Mesenchymal stem cell (in vitro differentiated cells and primary cell): ENCODE data around the gene NTRK2.

Experiments used
- DNase-seq: peaks from one replicate; pipeline ENCODE4 v3.0.0-alpha.2; 2013
- H2AFZ ChIP-seq: one replicate; pipeline ENCODE4 v1.6.1; 2013; ENCODE audit warnings: low read depth, mild to moderate bottlenecking, control low read depth, inconsistent platforms, low read length, moderate library complexity
- H2AK5ac ChIP-seq: 2 replicates; pipeline ENCODE4 v1.6.1; 2013; ENCODE audit warnings: low read length, moderate library complexity, mild to moderate bottlenecking, inconsistent platforms; ENCODE audit not compliant: severe bottlenecking
- H2BK120ac ChIP-seq: one replicate; pipeline ENCODE4 v1.6.1; 2013; ENCODE audit warnings: low read depth, mild to moderate bottlenecking, inconsistent platforms, low read length, moderate library complexity
- H2BK12ac ChIP-seq, 2 experiments: one replicate each; pipeline ENCODE4 v1.6.1; 2013; ENCODE audit warnings: inconsistent platforms in 2 of 2, low read length in 2 of 2, mild to moderate bottlenecking in 2 of 2, moderate library complexity in 2 of 2, control low read depth in 1 of 2
- H2BK15ac ChIP-seq: one replicate; pipeline ENCODE4 v1.6.1; 2013; ENCODE audit warnings: mild to moderate bottlenecking, low read depth, inconsistent platforms; ENCODE audit not compliant: poor library complexity, severe bottlenecking
- H2BK5ac ChIP-seq: 2 replicates; pipeline ENCODE4 v1.6.1; 2013; ENCODE audit warnings: low read depth, mild to moderate bottlenecking, low read length, control low read depth, inconsistent platforms; ENCODE audit not compliant: poor library complexity, severe bottlenecking
- H3K14ac ChIP-seq, 2 experiments: one replicate each; pipeline ENCODE4 v1.6.1; 2013; ENCODE audit warnings: inconsistent platforms in 2 of 2, low read length in 2 of 2, control low read depth in 1 of 2, mild to moderate bottlenecking in 1 of 2, moderate library complexity in 1 of 2
- H3K18ac ChIP-seq, 2 experiments: one replicate each; pipeline ENCODE4 v1.6.1; 2013; ENCODE audit warnings: inconsistent platforms in 2 of 2, low read length in 2 of 2, control low read depth in 1 of 2, low read depth in 1 of 2, mild to moderate bottlenecking in 1 of 2
- H3K23ac ChIP-seq, 2 experiments: one replicate each; pipeline ENCODE4 v1.6.1; 2013; ENCODE audit warnings: inconsistent platforms in 2 of 2, low read length in 2 of 2, mild to moderate bottlenecking in 2 of 2, moderate library complexity in 2 of 2, control low read depth in 1 of 2
- H3K27ac ChIP-seq: 2 replicates; pipeline ENCODE4 v1.5.1; 2013; ENCODE audit warnings: mild to moderate bottlenecking, moderate library complexity, low read length, control low read depth, inconsistent platforms; ENCODE audit not compliant: poor library complexity, severe bottlenecking
- H3K27me3 ChIP-seq, 2 experiments: 2 replicates each; pipeline versions ENCODE4 v1.6.1 to v1.7.0; 2013; ENCODE audit warnings: low read length in 2 of 2, mild to moderate bottlenecking in 2 of 2, moderate library complexity in 2 of 2, control low read depth in 1 of 2, inconsistent platforms in 1 of 2; ENCODE audit not compliant: control insufficient read depth in 1 of 2, insufficient read depth in 1 of 2
- H3K36me3 ChIP-seq, 2 experiments: 2 replicates each; pipeline versions ENCODE4 v1.6.1 to v1.7.0; 2013; ENCODE audit warnings: low read length in 2 of 2, control low read depth in 1 of 2, inconsistent platforms in 1 of 2, low read depth in 1 of 2, mild to moderate bottlenecking in 1 of 2; ENCODE audit not compliant: insufficient read depth in 2 of 2, control insufficient read depth in 1 of 2
- H3K4ac ChIP-seq, 2 experiments: one replicate each; pipeline ENCODE4 v1.6.1; 2013; ENCODE audit warnings: inconsistent platforms in 2 of 2, low read length in 2 of 2, mild to moderate bottlenecking in 2 of 2, moderate library complexity in 2 of 2, control low read depth in 1 of 2, low read depth in 1 of 2
- H3K4me1 ChIP-seq: 2 replicates; pipeline ENCODE4 v1.6.1; 2013; ENCODE audit warnings: low read depth, low read length, control low read depth; ENCODE audit not compliant: control insufficient read depth, insufficient read depth
- H3K4me2 ChIP-seq: 2 replicates; pipeline ENCODE4 v1.6.1; 2013; ENCODE audit warnings: low read length, mild to moderate bottlenecking, inconsistent platforms; ENCODE audit not compliant: poor library complexity, severe bottlenecking
- H3K4me3 ChIP-seq, 2 experiments: 2 replicates each; pipeline versions ENCODE4 v1.5.1 to v1.7.0; 2013; ENCODE audit warnings: low read length in 2 of 2, mild to moderate bottlenecking in 2 of 2, control low read depth in 1 of 2, low read depth in 1 of 2; ENCODE audit not compliant: insufficient read depth in 1 of 2
- H3K79me1 ChIP-seq: replicated peaks from 2 replicates; pipeline ENCODE4 v1.6.1; 2013; ENCODE audit warnings: mild to moderate bottlenecking, control low read depth, low read length, inconsistent platforms; ENCODE audit not compliant: poor library complexity, severe bottlenecking
- H3K9ac ChIP-seq: 2 replicates; pipeline ENCODE4 v1.7.0; 2013; ENCODE audit warnings: mild to moderate bottlenecking, low read length, moderate library complexity
- H3K9me3 ChIP-seq: 2 replicates; pipeline ENCODE4 v1.7.0; 2013; ENCODE audit warnings: mild to moderate bottlenecking, low read length; ENCODE audit not compliant: control insufficient read depth
- H4K8ac ChIP-seq: one replicate; pipeline ENCODE4 v1.6.1; 2013; ENCODE audit warnings: inconsistent platforms, mild to moderate bottlenecking, low read length, moderate library complexity
- H4K91ac ChIP-seq: one replicate; pipeline ENCODE4 v1.6.1; 2013; ENCODE audit warnings: mild to moderate bottlenecking, low read length, inconsistent platforms
- WGBS: methylation state at CpG from one replicate; pipeline ENCODE4 v1.1.7; 2013; ENCODE audit warnings: mixed read lengths; 5-methylcytosine and 5-hydroxymethylcytosine counted together

The NTRK2 gene

DNA sequence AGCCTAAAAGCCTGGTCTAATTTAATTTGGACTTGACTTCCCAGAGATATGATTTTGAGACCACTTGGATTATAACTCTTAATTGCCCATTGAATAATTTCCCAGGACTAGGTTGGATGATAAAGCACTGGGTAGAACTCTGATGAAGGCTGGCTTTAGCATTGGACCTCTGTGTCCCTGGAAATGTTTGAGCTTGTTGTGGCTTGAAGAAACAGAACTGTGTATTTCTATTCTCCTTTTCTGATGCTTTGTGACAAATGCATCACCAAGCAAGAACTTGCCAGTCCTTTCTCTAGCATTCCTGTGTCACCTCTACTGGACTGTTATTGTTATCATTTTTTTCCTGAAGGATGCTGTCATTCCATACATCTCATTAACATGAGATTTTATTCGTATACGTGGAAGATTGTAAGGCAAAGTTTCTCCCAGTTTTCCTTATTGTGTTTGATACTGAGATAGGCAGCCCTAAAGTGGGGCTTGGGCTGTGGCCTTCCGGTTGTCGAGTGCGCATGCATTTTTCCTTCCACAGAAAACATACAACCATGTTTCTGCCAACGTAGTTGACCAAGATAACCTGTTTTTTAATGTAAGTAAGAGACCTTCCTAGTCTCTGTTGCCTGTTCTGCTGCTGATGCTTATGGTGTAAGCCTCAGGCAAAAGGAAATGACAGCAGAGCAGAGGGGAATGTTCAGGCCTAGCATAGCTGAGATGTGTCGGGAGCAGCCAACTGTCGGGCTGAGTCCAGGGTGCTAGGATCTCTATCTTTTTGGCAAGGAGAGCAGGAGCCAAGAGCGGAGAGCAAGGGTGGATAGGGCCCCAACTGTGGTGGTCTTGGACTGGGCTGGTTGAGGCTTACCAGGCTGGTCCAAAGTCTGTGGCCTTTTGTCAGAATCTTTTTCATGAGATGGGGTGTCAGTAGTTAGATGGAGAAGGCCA is 2.3 kb downstream of the NTRK2 start:
- no peak overlapping the region for H4K91ac ChIP-seq
- 82% methylated on average over 6 of the region's 9 CpGs for WGBS
- H3K36me3 ChIP-seq, result no peaks in the 10 kb centered on the region
- no peak overlapping the region for H2BK12ac ChIP-seq
- H2BK5ac ChIP-seq, result no peak overlapping the region
- H3K4me2 ChIP-seq, result no peak overlapping the region
- no peak overlapping the region for H3K4me3 ChIP-seq
- H3K4me1 ChIP-seq, result peaks cover 26% of the 10 kb centered on the region
- no peak overlapping the region for H2AFZ ChIP-seq
- H3K23ac ChIP-seq, result no peak overlapping the region
- DNase-seq, result no peak
- H3K14ac ChIP-seq, result no peak overlapping the region
- H2BK15ac ChIP-seq, result no peak overlapping the region
- H4K8ac ChIP-seq, result no peak overlapping the region
- no peak overlapping the region for H3K9ac ChIP-seq
- peaks cover 35 to 55% of the 10 kb centered on the region in 2 experiments for H3K27me3 ChIP-seq
- no peaks in the 10 kb centered on the region for H3K79me1 ChIP-seq
- H3K27ac ChIP-seq, result no peak overlapping the region
- H2BK120ac ChIP-seq, result no peak overlapping the region
- no peaks in the 10 kb centered on the region for H3K9me3 ChIP-seq
- H3K18ac ChIP-seq, result no peak overlapping the region
- no peak overlapping the region for H2AK5ac ChIP-seq
- no peak overlapping the region for H3K4ac ChIP-seq

DNA sequence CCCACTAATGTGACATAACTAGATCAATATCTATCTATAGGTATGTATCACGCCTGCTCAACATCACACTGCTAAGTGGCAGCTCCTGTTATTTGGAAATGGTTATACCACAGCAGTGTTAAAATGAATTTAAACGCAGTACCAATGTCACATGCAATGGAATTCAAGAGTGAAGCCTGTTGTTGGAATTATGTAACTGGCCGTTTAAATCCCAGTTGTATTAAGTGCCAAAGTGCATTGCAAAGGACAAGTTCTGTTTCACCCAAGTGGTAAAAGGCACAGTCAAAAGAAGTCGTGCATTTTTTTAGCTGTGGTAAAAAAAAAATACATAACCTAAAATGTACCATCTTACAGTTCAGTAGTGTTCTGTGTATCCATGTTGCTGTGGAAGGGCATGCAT is 4.3 kb downstream of the NTRK2 start:
- whole genome bisulfite sequencing, result 97% methylated on average over 3 of the region's 4 CpGs
- Histone ChIP-seq H2BK12ac (no peak overlapping the region), H3K9ac (no peak overlapping the region)

DNA sequence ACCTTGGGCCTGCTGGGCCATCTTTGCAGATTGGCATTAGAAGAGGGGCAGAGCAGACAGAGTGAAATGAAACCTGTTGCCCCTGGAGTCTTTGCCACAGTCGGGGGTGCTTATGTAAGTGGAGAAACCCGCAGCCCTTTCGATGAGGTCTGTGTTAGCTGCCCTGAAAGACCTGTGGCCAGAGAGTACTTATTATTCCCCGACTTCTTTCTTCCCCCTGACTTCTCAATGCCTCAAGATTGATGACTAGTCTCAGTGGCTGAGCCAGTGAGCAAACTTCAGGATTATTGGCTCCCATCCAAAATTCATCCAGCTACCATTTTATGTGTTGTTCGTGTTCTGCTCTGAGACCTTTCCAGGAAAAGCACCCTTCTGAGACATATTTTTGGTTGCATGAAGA is 7.6 kb downstream of the NTRK2 start:
- DNase-seq, result no peak

More for the DNA sequence above, 4.3 kb downstream of the NTRK2 start:
- H2BK5ac ChIP-seq, result no peak overlapping the region
- no peak overlapping the region for H3K18ac ChIP-seq
- H3K9me3 ChIP-seq, result no peaks in the 10 kb centered on the region
- no peak overlapping the region for H4K8ac ChIP-seq
- no peak for DNase-seq
- no peak overlapping the region for H2AFZ ChIP-seq
- H2BK15ac ChIP-seq, result no peak overlapping the region
- no peak overlapping the region for H4K91ac ChIP-seq
- H3K4me2 ChIP-seq, result no peak overlapping the region
- no peak overlapping the region for H3K27ac ChIP-seq
- H3K4me3 ChIP-seq, result no peak overlapping the region
- H3K79me1 ChIP-seq, result no peaks in the 10 kb centered on the region
- no peak overlapping the region for H2AK5ac ChIP-seq
- no peak overlapping the region for H3K23ac ChIP-seq
- no peak overlapping the region for H3K14ac ChIP-seq
- no peaks in the 10 kb centered on the region for H3K36me3 ChIP-seq
- H3K4ac ChIP-seq, result no peak overlapping the region
- H3K27me3 ChIP-seq, result peaks cover 33 to 41% of the 10 kb centered on the region in 2 experiments
- H3K4me1 ChIP-seq, result peaks cover 16% of the 10 kb centered on the region
- no peak overlapping the region for H2BK120ac ChIP-seq

DNA sequence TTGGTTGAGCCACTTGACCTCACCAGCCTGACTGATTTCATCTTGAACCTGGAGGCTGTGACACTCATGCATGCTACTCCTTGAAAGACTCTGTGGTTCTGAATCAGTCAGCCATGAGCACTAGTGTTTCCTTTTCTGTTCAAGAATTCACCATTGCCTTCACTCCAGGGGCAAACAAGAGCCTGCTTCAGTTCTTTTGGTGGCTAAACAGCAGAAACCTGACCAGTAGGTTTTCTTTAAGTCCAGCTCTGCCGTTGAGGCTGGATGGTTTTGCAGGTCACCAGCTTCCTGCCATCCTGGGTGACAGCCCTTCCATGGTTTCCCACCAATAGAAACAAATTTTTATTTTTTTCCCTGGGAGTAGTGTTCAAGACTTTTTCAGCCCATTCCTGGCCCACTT is 10.0 kb downstream of the NTRK2 start:
- H3K4me3 ChIP-seq, result no peak overlapping the region
- H3K4me1 ChIP-seq, result no peaks in the 10 kb centered on the region
- H3K9me3 ChIP-seq, result no peaks in the 10 kb centered on the region
- H3K9ac ChIP-seq, result no peak overlapping the region
- DNase-seq, result no peak
- no peak overlapping the region for H3K18ac ChIP-seq
- H2BK5ac ChIP-seq, result no peak overlapping the region
- no peak overlapping the region for H2BK12ac ChIP-seq
- H2BK15ac ChIP-seq, result no peak overlapping the region
- no peak overlapping the region for H3K4ac ChIP-seq
- H2BK120ac ChIP-seq, result no peak overlapping the region
- H4K91ac ChIP-seq, result no peak overlapping the region
- H3K14ac ChIP-seq, result no peak overlapping the region
- no peak overlapping the region for H3K27ac ChIP-seq
- WGBS, result 94% methylated on average over 1 of the region's 1 CpG
- H3K27me3 ChIP-seq, result peaks cover 0 to 6% of the 10 kb centered on the region in 2 experiments
- no peak overlapping the region for H3K23ac ChIP-seq
- no peak overlapping the region for H3K4me2 ChIP-seq
- no peaks in the 10 kb centered on the region for H3K79me1 ChIP-seq
- H2AK5ac ChIP-seq, result no peak overlapping the region
- no peak overlapping the region for H2AFZ ChIP-seq
- H4K8ac ChIP-seq, result no peak overlapping the region
- H3K36me3 ChIP-seq, result no peaks in the 10 kb centered on the region

More for the DNA sequence above, 7.6 kb downstream of the NTRK2 start:
- no peak overlapping the region for H2BK12ac ChIP-seq
- no peaks in the 10 kb centered on the region for H3K9me3 ChIP-seq
- H3K4me3 ChIP-seq, result no peak overlapping the region
- H2AFZ ChIP-seq, result no peak overlapping the region
- no peak overlapping the region for H3K27ac ChIP-seq
- H3K4ac ChIP-seq, result no peak overlapping the region
- H2AK5ac ChIP-seq, result no peak overlapping the region
- no peak overlapping the region for H2BK5ac ChIP-seq
- H3K4me1 ChIP-seq, result no peaks in the 10 kb centered on the region
- no peaks in the 10 kb centered on the region for H3K79me1 ChIP-seq
- no peaks in the 10 kb centered on the region for H3K36me3 ChIP-seq
- no peak overlapping the region for H2BK120ac ChIP-seq
- H2BK15ac ChIP-seq, result no peak overlapping the region
- H3K9ac ChIP-seq, result no peak overlapping the region
- H3K4me2 ChIP-seq, result no peak overlapping the region
- H4K8ac ChIP-seq, result no peak overlapping the region
- H3K23ac ChIP-seq, result no peak overlapping the region
- H3K27me3 ChIP-seq, result peaks cover 6 to 10% of the 10 kb centered on the region in 2 experiments
- H3K18ac ChIP-seq, result no peak overlapping the region
- H3K14ac ChIP-seq, result no peak overlapping the region
- 80% methylated on average over 5 of the region's 5 CpGs for WGBS
- no peak overlapping the region for H4K91ac ChIP-seq
